Head of caudate nucleus (tissue), 42 donors: Measurements from ENCODE around the gene TM2D1.
A peak's percentile ranks its signal among the peaks of the same experiment; 100 is the strongest.

Experiments used
- DNase-seq, 42 donors: peaks; one replicate each; pipeline versions ENCODE4 v3.0.0 to v3.0.0-alpha.2; 2020 to 2021; ENCODE audit warnings: mixed read lengths in 7 of 42
- intact Hi-C: fragments of 100-400 bp; cut with DNase I; formaldehyde crosslinking; loops from one replicate; pipeline ENCODE4 v1.15.0; 2022

Gene TM2D1

DNA sequence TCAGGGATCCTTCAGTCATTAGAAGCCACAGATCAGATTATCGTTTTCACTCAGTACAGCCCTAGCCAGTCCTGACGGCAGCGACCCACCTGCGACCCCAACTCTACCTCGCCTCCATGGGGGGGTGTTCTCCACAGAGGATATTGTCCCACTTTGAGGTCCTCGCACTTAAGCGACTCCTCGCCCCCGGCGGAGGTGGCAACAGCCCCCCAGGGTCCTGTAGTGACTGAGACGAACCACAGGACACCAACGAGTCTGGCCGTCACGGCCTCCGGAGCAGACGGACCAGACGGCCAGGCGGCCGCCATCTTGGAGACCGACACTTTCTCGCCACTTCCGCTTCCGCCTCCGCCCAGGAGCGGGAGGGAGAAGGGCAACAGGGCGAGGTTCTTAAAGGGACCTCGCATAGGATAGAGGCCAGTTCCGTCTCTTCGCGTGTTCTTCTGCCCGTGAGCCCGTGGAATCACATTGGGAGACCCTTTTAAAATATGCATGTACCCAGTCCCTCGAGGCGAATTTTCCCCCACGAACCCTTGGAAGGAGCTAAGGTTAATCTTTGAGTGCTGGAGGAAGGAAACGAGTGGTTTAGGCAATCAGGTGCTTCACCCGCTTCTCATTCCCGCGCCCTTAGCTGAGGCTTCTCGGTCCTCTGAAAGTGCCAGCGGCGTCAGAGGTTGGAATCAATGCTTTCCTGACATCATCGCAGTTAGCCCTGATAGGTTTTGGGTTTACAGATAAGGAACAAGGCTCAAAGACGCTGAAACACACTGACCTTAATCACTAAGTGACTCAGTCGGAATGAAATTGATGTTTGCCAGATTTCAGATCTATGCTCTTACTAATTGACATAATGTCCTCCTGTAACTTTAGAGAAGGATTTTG, at the start of gene TM2D1:
TM2D1 (minus strand) TSS at position 329 of the 882 bp plus-strand sequence; CDS start at position 308, 21 bp downstream.
- intact Hi-C loops: loop anchor here (10.0 kb wide), 1 partner anchor 270 kb away; no protein-coding TSS in a partner anchor
- peak; percentile 83 to 95 (median 92) for DNase-seq

- intact Hi-C loops: no loop called here
- DNase-seq: no peak
Measured at GRCh38 chr1:61770131-61770530, 45.2 kb upstream of the TM2D1 start.

- intact Hi-C loops: no loop called here
- DNase-seq: peak in 1 of 42 donors; percentile 24
Measured at GRCh38 chr1:61757950-61758349, 33.0 kb upstream of the TM2D1 start.

GRCh38 chr1:61756773-61757172, 31.8 kb upstream of the TM2D1 start:
- intact Hi-C loops: no loop called here
- DNase-seq: no peak

DNA sequence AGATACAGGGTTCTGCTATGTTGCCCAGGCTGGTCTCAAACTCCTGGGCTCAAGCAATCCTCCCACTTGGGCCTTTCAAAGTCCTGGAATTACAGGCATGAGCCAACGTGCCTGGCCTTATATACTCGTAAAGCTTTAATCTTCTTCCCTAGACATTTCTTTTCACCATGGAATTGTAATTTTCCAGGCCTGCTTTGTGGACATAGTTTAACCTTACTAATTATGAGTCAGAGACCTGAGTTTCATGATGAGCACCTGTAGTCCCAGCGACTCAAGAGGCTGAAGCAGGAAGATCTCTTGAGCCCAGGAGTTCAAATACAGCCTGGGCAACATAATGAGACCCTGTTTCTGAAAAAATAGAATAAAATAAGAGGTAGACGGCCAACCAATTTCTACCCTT, 29.6 kb upstream of the TM2D1 start:
- DNase-seq: no peak
- intact Hi-C loops: no loop called here

DNA sequence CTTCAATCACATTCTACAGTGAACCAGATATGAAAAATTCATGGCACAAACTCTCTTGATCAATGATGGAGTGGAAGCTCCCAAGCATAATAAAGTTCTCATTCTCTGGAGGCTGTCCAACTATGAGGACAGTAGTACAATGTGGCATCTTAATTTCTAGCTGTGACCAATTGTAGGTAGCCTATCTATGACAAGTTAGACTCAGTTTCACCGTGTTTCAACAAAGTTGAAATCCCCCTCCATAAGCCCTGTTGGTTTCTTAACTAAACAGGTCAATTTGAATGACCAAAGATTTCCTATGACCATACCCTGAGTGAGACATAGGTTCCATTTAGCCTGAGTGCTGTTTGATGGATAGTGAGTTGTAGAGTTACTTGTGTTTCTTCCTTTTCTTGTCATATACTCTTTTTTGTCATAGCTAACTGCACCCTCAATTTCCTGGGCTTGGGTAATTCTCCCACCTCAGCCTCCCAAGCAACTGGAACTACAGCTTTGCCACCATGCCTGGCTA, 29.1 kb upstream of the TM2D1 start:
- no peak for DNase-seq
- intact Hi-C loops: no loop called here

DNA sequence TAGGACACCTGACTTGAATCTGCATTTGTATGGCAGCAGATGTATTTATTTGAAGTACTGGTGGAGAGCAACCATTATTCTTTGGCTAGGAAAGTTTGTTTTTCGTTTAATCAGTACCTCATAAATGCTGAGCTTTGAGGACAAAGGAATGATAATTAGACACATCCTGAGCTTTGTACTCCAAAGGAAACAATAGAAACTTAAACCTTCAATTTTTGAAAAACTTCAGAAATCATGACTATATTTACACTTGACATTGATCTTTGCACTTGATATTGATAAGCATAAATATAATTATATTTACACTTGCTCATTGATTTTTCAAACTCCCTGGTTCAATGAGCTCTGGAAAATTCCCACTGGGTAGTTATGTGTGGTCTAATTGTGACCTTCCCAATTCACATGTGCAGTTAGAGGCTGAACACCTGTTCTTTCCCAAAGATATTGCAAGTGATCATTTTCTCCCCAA, 28.0 kb upstream of the TM2D1 start:
- intact Hi-C loops: no loop called here
- DNase-seq: no peak

DNA sequence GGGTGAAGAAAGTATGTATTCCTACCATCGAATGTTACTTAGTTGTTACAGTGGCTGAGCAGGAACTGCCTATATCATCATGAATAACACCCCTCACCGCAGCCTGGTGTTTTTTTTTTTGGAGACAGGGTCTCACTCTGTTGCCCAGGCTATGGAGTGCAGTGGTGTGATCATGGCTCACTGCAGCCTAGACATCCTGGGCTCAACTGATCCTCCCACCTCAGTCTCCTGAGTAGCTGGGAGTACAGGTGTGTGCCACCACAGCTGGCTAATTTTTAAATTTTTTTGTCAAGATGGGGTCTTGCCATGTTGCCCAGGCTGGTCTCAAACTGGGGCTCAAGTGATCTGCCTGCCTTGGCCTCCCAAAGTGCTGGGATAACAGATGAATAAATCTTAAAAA, 24.6 kb upstream of the TM2D1 start:
- intact Hi-C loops: no loop called here

GRCh38 chr1:61748566-61748965, 23.6 kb upstream of the TM2D1 start:
- intact Hi-C loops: no loop called here
- peak in 1 of 42 donors; percentile 21 for DNase-seq

More for the DNA sequence above, 24.6 kb upstream of the TM2D1 start:
- peak in 1 of 42 donors; percentile 14 for DNase-seq

DNA sequence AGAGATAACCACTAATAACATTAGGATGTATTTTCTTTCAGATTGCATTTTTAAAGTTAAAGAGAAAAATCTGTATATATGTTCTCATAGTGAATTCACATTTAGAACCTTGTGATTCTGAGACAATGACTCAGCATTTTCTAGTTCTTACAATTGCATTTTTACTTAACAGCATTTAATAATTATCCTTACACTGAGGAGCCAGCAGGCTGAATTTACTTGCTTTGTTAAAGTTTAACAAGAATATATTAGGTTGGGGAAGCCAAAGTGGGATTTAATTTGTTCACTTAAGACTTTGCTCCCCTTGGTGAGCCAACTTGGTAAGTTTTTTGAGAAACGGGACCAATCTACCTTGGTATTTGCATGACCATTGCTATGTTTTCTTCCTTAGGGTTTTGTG, 21.9 kb upstream of the TM2D1 start:
- intact Hi-C loops: no loop called here

GRCh38 chr1:61743716-61744580, 19.0 kb upstream of the TM2D1 start:
- peak in 1 of 42 donors; percentile 37 for DNase-seq

More for the DNA sequence above, 21.9 kb upstream of the TM2D1 start:
- peak in 1 of 42 donors; percentile 7 for DNase-seq

GRCh38 chr1:61743431-61743705, 18.4 kb upstream of the TM2D1 start:
- intact Hi-C loops: no loop called here
- peak in 2 of 42 donors; percentile 3 to 9 for DNase-seq

More at GRCh38 chr1:61743716-61744580, 19.0 kb upstream of the TM2D1 start:
- intact Hi-C loops: no loop called here

DNA sequence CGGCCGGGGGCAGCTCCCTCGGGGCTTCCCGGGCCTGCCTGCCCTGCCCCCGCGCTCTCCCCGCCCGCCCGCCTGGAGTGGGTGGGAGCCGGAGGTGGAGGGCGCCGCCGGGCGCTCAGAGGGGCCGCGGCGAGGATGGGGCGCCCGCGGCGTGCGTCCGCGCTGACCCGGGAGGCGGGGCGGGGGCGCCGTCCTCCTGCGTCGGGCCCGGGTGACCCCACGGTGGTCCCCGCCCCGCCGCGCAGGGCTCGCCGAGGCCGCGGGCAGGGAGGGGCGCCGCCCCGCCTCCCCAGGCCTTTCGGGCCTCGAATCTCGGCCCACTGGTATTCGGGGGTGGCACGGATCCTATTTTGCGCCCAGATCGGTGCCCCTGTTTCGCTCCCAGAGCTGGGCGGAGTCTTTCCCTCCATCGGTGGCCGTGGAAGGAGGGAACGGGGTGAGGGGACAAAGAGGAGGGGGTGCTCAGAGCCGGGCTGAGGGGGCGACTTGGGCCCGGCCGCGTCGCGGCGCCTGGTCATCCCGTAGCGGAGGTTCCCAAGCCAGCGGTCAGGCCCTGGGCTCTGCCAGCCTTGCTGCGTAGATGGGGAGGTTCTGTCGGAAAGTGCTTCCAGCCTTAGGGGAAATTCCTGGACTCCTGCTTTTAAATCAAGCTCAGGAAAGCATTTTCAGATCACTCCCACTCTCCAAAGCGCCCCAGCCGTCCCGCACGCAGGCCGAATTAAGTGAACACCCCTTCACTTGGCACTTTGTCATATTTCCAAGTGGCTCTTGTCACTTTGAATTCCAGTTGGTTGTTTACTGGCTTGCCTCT, 17.9 kb upstream of the TM2D1 start:
- peak in 39 of 42 donors; percentile 21 to 76 (median 54) for DNase-seq
- intact Hi-C loops: no loop called here

GRCh38 chr1:61741711-61742619, 17.0 kb upstream of the TM2D1 start, which contains the start of gene PATJ:
Gene PATJ (plus strand): TSS chr1:61742480. CDS start chr1:61762893, 20,413 bp downstream.
- intact Hi-C loops: no loop called here
- peak in 40 of 42 donors; percentile 29 to 76 (median 56) for DNase-seq

DNA sequence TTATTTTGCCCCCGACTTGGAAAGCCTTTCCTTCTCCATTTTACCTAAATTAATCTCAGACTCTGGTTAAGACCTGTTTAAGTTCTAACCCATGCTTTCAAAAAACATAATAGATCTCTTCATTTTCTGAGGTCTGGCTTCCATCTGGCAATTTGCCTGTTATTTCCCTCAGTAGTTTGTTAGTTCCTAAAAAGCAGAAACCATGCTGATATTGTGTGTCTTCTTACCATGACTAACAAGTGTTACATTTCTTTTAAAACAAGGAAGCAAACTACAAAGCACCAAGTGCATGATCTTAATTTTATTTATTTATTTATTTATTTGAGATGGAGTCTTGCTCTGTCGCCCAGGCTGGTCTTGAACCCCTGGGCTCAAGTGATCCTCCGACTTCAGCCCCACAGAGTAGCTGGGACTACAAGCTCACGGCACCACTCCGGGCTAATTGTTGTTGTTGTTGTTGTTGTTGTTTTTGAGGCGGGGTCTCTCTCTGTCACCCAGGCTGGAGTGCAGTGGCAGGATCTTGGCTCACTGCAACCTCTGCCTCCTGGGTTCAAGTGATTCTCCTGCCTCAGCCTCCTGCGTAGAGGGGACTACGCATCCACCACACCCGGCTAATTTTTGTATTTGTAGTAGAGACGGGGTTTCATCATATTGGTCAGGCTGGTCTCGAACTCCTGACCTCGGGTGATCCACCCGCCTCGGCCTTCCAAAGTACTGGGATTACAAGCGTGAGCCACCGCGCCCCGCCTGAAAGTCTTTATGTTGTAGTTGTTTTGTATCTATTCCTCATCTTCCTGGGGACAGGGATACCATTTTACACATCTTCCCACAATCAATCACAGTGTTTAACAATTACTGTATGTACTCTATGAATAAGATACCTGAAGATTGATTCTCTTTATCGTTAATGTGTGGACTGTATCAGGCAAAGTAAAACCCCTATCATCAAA, 16.1 kb upstream of the TM2D1 start:
- intact Hi-C loops: no loop called here
- peak in 1 of 42 donors; percentile 39 for DNase-seq

DNA sequence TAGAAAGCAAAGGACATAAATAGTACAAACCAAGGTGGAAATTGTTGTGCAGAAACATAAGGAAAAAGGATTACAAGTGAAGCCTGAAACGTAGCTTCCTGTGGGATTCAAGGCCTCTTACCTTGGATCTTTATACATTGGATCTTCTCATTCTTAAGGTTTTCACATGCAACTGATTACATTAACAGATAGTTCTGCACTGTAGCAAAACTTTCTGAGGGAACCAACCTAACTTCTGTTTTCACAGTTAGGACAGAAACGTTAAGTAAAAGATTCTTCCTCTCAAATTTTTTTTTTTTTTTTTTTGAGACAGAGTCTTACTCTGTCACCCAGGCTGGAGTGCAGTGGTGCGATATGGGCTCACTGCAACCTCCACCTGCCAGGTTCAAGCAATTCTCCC, 7.8 kb upstream of the TM2D1 start:
- intact Hi-C loops: no loop called here
- no peak for DNase-seq
